GM06990 (cell line): Measurements from ENCODE around the gene VSTM2L.

Experiments
- DNase-seq: peaks from one replicate; pipeline ENCODE4 v3.0.0-alpha.2; 2011; ENCODE audit not compliant: insufficient read length; ENCODE audit errors: extremely low read depth
- H3K27me3 ChIP-seq: replicated peaks from 2 replicates; pipeline ENCODE4 v1.6.0; 2011; ENCODE audit warnings: low read length; ENCODE audit not compliant: control insufficient read depth, insufficient read depth
- H3K36me3 ChIP-seq: 2 replicates; pipeline ENCODE4 v1.5.1; 2011; ENCODE audit warnings: low read length; ENCODE audit not compliant: control insufficient read depth, insufficient read depth
- H3K4me3 ChIP-seq: replicated peaks from 2 replicates; pipeline ENCODE4 v1.5.1; 2011; ENCODE audit warnings: low read depth, mild to moderate bottlenecking, control low read depth, low read length
- CTCF ChIP-seq: IDR thresholded peaks from 2 replicates; pipeline ENCODE4 v1.5.1; 2011; ENCODE audit warnings: low read length, control low read depth, mild to moderate bottlenecking, inconsistent platforms; ENCODE audit not compliant: insufficient read depth, poor library complexity, severe bottlenecking

Gene VSTM2L

GRCh38 chr20:37939701-37940560, 37.0 kb downstream of the VSTM2L start:
- TF ChIP-seq CTCF, result no peak
- no peak overlapping the region for H3K4me3 ChIP-seq
- H3K27me3 ChIP-seq, result no peaks in the 10 kb centered on the region
- DNase-seq, result no peak
- no peaks in the 10 kb centered on the region for H3K36me3 ChIP-seq

- Histone ChIP-seq H3K27me3 (no peaks in the 10 kb centered on the region), H3K36me3 (no peaks in the 10 kb centered on the region), H3K4me3 (no peak overlapping the region)
- no peak for DNase-seq
- TF ChIP-seq CTCF, result no peak
These were observed 37.9 kb downstream of the VSTM2L start for GRCh38 chr20:37940858-37941257.

- H3K27me3 ChIP-seq, result no peaks in the 10 kb centered on the region
- H3K4me3 ChIP-seq, result no peak overlapping the region
- peak; percentile 18 for TF ChIP-seq CTCF
- H3K36me3 ChIP-seq, result no peaks in the 10 kb centered on the region
- no peak for DNase-seq
These were observed 38.4 kb downstream of the VSTM2L start for GRCh38 chr20:37941332-37941731.

- Histone ChIP-seq H3K36me3 (no peaks in the 10 kb centered on the region), H3K27me3 (no peaks in the 10 kb centered on the region), H3K4me3 (no peak overlapping the region)
- TF ChIP-seq CTCF, result no peak
- no peak for DNase-seq
These were observed 39.1 kb downstream of the VSTM2L start for GRCh38 chr20:37941992-37942391.

GRCh38 chr20:37943033-37943432, 40.1 kb downstream of the VSTM2L start:
- H3K36me3 ChIP-seq, result no peaks in the 10 kb centered on the region
- H3K27me3 ChIP-seq, result no peaks in the 10 kb centered on the region
- no peak overlapping the region for H3K4me3 ChIP-seq
- DNase-seq, result no peak
- TF ChIP-seq CTCF, result no peak
